Measurements from ENCODE around the gene HLA-DPB1.

GRCh38 chr6:33116417-33116816 is 40.6 kb downstream of the HLA-DPB1 start:
- TF ChIP-seq BHLHE40 (IDR thresholded peaks at IDR 0.05; ENCODE audit: borderline replicate concordance) (no peak), FOXK2 (IDR thresholded peaks at IDR 0.05) (no peak), TARDBP (IDR thresholded peaks at IDR 0.05) (no peak)

Measured in HEK293T (cell line).